HL-60 (cell line): ENCODE results near the gene SLC22A5.

ENCODE experiments used
- CTCF ChIP-seq: IDR thresholded peaks from one replicate; pipeline ENCODE4 v1.5.1; 2011; ENCODE audit warnings: low read length, control low read depth, inconsistent platforms; ENCODE audit not compliant: insufficient read depth
- POLR2AphosphoS5 ChIP-seq: IDR thresholded peaks from 2 replicates; pipeline ENCODE4 v1.6.1; 2012; ENCODE audit warnings: low read depth

GRCh38 chr5:132411304-132412013 is 41.9 kb downstream of the SLC22A5 start:
- TF ChIP-seq CTCF (no peak), POLR2AphosphoS5 (no peak)
